DMS 273 (cell line): ENCODE data around the gene KRT84.
"Not testable (repeated sequence)": the region's sequence is repeated elsewhere in the genome, so short reads cannot be mapped to it uniquely, and the experiment has no call there.

Experiments used
- DNase-seq: peaks from one replicate; lab custom pipeline; 2025; ENCODE audit not compliant: unreplicated experiment; lab: John Stamatoyannopoulos, UW

Gene KRT84

GRCh38 chr12:52413202-52413601, 27.8 kb upstream of the KRT84 start:
- DNase-seq: no peak

GRCh38 chr12:52411815-52412214, 26.4 kb upstream of the KRT84 start:
- DNase-seq: no peak

GRCh38 chr12:52410589-52411248, 25.3 kb upstream of the KRT84 start:
- DNase-seq: not testable (repeated sequence)

GRCh38 chr12:52407918-52408317, 22.5 kb upstream of the KRT84 start:
- DNase-seq: no peak

GRCh38 chr12:52405922-52406385, 20.5 kb upstream of the KRT84 start, which contains the start of gene KRT82:
Gene KRT82 (minus strand): TSS chr12:52406335. CDS start chr12:52406277, 58 bp downstream.
- no peak for DNase-seq

GRCh38 chr12:52404951-52405350, 19.5 kb upstream of the KRT84 start:
- DNase-seq: no peak

GRCh38 chr12:52403561-52403960, 18.1 kb upstream of the KRT84 start:
- no peak for DNase-seq

- DNase-seq: no peak
These were observed 17.6 kb upstream of the KRT84 start for GRCh38 chr12:52402873-52403540.

GRCh38 chr12:52402377-52402776, 16.9 kb upstream of the KRT84 start:
- DNase-seq: no peak

- DNase-seq: no peak
These were observed 16.5 kb upstream of the KRT84 start for GRCh38 chr12:52401926-52402325.

- no peak for DNase-seq
These were observed 16.1 kb upstream of the KRT84 start for GRCh38 chr12:52401526-52401925.

- no peak for DNase-seq
These were observed 15.5 kb upstream of the KRT84 start for GRCh38 chr12:52400906-52401305.

- no peak for DNase-seq
These were observed 14.3 kb upstream of the KRT84 start for GRCh38 chr12:52399756-52400155.

- no peak for DNase-seq
These were observed 12.7 kb upstream of the KRT84 start for GRCh38 chr12:52398176-52398575.

GRCh38 chr12:52396656-52397055, 11.2 kb upstream of the KRT84 start:
- DNase-seq: no peak

GRCh38 chr12:52395761-52396434, 10.4 kb upstream of the KRT84 start:
- peak; percentile 37 for DNase-seq

GRCh38 chr12:52394836-52395405, 9.5 kb upstream of the KRT84 start:
- no peak for DNase-seq

- DNase-seq: no peak
These were observed 7.1 kb upstream of the KRT84 start for GRCh38 chr12:52392465-52393007.

GRCh38 chr12:52391618-52392002, 6.2 kb upstream of the KRT84 start:
- peak; percentile 89 for DNase-seq

- DNase-seq: peak; percentile 56
These were observed 5.5 kb upstream of the KRT84 start for GRCh38 chr12:52390739-52391617.
